Activated T-cell treated with anti-CD3 and anti-CD28 coated beads for 1 hour (primary cell): ENCODE measurements around the gene ZNF823.
"Not testable (repeated sequence)": the region's sequence is repeated elsewhere in the genome, so short reads cannot be mapped to it uniquely, and the experiment has no call there.

Experiments used
- DNase-seq: peaks from one replicate; pipeline ENCODE4 v3.0.0-alpha.2; 2020; ENCODE audit warnings: low read depth

ZNF823 gene

DNA sequence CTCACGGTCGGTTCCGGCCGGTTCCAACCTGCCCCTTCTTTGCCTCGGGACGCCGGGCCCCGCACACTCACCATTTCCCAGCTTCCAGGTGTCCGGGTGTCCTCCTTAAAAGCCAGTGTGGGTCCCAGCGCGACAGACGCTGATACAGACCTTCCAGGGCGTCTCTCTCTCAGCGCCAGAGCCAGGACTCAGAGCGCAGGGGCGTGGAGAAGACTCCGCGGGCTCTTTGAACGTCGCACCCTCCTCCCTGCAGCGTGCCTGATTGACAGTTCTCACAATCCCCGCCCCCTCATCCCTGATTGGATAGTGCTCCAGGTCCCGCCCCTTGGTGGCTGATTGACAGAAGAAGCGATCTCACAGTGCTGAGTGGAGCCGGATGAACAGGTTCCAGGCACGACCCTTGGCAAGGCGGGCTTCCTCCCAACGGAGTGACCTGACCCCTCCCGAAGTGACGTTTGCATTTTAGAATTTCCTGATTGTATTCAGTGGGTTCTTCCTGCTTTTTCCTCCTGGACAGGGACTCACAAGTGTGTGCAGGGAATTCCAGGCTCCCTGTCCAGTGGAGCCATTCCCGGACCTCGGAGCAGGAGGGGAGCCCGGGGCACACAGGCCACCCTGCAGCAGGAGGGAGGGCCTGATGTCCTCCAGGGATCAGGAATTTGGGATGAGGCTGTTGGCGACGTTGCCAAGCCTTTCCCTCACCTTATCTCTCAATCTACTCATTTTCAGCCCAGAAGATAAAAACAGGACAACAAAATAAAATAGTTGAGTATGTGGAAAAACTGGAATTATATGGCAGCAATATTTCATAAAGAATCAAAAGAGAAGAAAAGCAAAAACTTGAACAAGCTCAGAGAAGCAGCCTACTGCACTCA lies at the start of gene ZNF823:
Gene ZNF823, minus strand, starts transcription at position 201 of the 875 bp plus-strand sequence. Its CDS starts 127 bp downstream, at position 74.
- peak; percentile 97 for DNase-seq

DNA sequence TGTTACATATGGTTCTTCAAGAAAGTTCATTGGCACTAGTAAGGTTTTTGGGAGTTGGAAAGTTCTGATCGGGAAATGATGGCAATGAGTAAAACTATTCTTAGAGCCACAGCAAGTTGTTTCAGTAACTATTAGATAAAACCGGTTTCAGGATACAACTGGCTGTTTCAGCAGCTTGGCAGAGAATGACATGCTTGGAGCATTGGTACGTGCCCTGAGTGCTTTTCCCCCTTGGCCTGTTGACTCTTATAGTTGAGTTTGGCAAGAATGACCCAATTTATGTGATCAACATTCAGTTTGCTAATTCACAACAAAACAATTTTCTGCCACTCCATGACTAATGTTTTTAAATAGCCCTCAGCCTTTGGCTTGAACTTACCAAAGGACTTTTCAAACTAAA lies 48.8 kb upstream of the ZNF823 start:
- no peak for DNase-seq

DNA sequence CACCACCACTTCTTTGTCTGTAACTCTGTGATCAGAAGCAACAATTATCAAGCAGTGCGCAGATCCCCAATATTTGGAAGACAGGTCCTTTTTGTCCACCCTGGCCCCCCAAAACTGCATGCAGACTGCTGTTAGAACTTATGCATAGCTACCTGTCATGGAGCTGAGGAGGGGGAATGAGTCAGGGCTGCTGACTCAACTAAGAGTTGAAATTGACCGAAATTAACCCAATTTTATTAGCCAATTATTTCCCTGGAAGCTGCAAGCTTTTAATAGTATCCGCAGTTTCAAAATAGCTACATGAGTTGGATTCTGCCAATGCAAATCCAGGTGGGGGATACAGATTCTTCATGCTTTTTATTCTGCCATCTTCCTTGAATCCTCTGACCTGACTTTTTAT lies 45.6 kb upstream of the ZNF823 start:
- DNase-seq, result no peak

DNA sequence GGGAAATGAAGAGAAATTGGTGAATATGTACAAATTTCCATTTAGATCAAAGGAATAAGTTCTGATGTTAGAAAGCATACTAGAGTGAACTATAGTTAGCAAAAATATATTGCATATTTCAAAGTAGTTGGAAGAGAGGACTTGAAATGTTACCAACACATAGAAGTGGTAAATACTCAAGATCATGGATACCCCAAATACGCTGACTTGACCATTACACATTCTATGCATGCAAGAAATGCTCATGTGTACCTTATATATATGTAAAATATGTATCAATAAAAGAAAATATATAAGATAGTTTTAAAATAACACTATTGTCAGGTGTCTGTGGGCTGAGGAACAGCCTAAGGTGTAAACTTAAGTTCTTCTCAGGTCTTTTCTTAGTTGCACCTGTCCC lies 45.0 kb upstream of the ZNF823 start:
- no peak for DNase-seq

DNA sequence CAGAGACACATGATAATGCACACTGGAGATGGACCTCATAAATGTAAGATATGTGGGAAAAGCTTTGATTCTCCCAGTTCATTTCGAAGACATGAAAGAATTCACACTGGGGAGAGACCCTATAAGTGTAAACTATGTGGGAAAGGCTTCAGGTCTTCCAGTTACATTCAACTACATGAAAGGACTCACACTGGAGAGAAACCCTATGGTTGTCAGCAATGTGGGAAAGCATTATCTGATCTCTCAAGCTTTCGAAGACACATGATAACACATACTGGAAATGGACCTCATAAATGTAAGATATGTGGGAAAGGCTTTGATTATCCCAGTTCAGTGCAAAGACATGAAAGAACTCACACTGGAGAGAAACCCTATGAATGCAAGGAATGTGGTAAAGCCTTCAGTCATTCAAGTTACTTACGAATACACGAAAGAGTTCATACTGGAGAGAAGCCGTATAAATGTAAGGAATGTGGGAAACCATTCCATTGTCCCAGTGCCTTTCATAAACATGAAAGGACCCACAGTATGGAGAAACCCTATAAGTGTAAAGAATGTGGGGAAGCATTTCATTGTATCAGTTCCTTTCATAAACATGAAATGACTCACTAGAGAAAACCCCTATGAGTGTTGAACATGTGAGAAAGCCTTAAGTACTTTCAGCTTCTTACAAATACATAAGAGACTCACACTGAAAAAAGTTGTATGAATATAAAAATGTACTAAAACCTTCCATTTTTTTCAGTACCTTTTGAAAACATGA lies 42.7 kb upstream of the ZNF823 start:
- no peak for DNase-seq

DNA sequence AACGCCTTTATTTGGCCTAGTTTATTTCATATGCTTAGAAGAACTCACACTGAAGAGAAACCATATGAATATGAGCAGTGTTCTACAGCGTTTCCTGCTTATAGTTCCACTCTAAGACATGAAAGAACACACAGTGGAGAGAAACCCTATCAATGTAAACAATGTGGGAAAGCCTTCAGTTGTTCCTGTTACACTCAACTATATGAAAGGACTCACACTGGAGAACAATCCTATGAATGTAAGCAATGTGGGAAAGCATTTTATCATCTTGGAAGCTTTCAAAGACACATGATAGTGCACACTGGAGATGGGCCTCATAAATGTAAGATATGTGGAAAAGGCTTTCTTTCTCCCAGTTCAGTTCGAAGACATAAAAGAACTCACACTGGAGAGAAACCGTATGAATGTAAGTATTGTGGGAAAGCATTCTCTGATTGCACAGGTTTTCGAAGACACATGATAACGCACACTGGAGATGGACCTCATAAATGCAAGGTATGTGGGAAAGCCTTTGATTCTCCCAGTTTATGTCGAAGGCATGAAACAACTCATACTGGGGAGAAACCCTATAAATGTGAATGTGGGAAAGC lies 41.8 kb upstream of the ZNF823 start:
- no peak for DNase-seq

DNA sequence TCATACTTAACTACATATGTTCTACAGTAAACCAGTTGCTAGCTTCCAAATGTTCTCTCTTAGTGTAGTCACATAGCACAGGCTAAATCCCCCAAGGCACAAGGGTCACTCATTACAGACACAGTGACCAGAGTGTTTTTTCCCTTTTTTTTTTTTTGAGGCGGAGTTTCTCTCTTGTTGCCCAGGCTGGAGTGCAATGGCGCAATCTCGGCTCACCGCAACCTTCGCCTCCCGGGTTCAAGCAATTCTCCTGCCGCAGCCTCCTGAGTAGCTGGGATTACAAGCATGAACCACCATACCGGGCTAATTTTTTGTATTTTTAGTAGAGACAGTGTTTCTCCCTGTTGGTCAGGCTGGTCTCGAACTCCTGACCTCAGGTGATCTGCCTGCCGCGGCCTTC lies 37.9 kb upstream of the ZNF823 start:
- DNase-seq, result not testable (repeated sequence)

DNA sequence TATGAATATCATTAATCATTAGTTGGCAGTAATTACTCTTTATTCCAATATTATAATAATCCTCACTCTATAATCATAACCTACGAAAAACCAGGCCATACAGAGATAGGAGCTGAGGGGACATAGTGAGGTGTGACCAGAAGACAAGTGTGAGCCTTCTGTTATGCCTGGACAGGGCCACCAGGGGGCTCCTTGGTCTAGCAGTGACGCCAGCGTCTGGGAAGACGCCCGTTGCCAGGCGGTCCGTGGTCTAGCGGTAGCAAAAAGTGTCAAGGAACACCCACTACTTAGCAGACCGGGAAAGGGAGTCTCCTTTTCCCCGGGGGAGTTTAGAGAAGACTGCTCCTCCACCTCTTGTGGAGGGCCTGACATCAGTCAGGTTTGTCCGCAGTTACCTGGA lies 32.8 kb upstream of the ZNF823 start:
- DNase-seq, result not testable (repeated sequence)

DNA sequence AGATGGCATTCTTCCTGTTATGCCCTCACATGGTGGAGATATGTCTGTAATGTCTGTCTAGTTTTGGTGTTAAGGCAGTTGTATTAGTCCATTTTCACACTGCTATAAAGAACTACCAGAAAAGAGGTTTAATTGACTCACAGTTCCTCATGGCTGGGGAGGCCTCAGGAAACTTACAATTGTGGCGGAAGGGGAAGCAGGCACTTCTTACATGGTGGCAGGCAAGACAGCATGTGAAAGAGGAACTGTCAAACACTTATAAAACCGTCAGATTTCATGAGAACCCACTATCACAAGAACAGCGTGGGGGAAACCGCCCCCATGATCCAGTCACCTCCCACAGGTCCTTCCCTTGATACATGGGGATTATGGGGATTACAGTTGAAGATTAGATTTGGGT lies 31.2 kb upstream of the ZNF823 start:
- no peak for DNase-seq

DNA sequence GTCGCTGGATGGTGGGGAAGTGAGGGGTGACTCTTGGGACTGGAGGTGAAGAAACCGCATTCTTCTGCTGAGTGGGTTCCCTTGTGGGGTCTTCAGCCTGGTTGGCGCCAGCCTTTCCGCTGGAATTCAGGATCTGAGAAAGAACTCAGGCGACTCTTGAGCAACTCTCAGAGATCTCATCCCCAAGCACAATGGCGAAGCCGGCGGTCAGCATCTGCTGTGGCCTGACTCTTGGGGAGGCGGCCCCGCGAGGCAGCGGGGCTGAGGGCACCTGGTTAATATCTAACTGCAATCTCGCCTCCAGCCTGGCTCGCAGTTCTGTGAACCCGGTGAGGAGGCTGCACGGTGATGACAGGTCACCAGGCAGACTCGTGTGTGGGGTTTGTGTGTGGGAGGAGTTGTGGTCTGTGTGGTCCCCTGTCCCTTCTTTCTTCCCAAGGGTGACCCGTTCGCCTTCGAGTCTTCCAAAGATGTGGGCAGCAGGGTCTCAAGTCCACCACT lies 28.9 kb upstream of the ZNF823 start:
- peak; percentile 15 for DNase-seq

DNA sequence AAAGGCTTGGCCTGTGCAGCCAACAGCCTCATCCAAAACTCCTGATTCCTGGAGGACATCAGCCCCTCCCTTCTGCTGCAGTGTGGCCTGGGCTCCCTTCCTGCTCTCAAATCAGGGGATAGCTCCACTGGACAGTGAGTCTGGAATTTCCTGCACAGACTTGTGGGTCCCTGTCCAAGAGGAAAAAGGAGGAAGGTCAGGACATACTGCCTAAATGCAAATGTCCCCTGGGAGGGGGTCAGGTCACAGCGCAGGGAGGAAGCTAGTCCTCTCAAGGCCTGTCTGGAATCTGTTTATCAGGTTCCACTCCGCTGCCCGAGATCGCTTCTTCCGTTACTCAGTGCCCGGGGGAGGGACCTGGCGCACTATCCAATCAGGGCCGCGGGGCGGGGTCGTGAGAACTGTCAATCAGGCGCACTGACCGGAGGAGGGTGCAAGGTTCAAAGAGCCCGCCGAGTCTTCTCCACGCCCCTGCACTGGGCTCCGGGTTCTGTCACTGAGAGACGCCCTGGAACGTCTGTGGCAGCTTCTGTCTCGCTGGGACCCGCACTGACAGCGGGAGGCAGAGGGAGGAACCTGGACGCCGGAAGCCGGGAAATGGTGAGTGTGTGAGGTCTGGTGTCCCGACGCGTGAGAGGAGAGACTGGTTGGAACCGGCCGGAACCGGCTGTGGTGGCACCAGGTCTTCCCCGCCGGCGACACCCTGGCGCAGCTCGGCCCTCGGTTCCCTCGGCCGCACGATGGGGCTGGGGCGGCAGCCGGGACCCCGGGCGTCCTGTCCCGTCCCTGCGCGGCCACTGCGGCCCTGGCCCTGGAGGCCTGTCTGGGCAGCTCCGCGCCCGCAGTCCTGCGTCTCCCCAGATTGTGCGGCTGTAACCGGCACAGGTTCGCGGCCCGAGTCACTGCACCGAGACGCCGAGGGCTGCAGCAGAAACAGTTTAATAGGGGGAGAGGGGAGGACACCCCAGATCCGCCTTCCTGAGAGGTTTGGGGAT lies 28.1 kb upstream of the ZNF823 start, which contains the start of gene ZNF441:
Gene ZNF441, plus strand, starts transcription at position 404 of the 995 bp plus-strand sequence. Its CDS starts 194 bp downstream, at position 598.
- peak; percentile 88 for DNase-seq

DNA sequence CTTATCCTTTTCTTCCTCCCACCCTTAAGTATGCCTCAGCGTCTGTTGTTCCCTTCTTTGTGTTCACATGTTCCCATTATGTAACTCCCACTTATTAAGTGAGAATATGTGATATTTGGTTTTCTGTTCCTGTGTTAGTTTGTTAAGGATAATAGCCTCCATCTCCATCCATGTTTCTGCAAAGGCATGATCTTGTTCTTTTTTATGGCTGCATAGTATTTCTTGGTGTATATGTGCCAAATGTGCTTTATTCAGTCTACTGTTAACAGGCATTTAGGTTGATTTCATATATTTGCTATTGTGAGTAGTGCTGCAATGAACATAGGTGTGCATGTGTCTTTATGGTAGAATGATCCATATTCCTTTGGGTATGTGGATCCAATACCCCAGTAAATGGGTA lies 24.9 kb upstream of the ZNF823 start:
- no peak for DNase-seq

DNA sequence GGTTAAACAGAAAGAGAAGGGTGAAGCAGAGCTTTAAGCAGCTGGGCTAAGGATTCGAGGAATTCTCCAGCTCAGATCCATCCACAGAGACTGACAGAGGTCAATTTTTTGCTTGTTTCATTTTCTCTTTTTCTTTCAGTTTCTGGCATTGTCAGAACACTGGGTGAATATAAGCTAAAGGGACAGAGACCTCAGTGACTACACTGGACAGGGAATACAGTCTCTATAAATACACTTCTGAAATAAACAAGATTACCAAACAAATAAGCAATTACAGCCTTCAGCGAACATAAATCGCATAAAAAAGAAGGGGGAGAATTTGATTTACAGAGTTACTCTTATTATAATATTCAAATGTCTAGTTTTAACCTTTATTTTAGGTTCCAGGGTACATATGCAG lies 24.4 kb upstream of the ZNF823 start:
- DNase-seq, result no peak

DNA sequence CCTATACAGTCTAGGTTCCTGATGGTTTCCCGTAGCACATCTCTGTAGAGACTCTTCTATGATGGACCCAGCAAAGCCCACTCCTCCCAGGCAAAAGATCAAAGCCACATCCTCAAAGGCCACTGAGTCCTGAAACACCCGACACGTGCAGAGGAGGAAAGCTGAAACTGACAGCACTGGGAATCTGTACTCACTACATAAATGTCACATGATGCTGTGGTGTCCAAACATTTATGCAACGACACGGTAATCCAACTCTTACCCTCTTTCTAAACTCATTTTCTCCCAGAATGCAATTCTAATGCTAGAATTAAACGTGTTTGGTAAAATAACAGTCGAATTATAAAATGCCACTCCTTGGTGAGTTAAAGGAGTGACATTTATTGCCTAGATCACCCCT lies 21.1 kb upstream of the ZNF823 start:
- no peak for DNase-seq

DNA sequence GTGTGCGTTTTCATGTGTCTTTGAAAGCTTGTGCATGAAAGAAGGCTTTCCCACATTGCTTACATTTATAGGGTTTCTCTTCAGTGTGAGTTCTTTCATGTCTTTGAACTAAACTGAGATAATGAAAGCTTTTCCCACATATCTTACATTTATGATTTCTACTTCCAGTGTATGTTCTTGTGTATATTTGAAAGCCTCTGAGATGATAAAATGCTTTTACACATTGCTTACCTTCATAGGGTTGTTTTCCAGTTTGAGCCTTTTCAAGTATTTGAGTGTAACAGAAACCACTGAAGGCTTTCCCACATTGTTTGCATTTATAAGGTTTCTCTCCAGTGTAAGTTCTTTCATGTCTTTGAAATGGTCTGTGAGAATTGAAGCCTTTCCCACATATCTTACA lies 18.2 kb upstream of the ZNF823 start:
- DNase-seq, result no peak

DNA sequence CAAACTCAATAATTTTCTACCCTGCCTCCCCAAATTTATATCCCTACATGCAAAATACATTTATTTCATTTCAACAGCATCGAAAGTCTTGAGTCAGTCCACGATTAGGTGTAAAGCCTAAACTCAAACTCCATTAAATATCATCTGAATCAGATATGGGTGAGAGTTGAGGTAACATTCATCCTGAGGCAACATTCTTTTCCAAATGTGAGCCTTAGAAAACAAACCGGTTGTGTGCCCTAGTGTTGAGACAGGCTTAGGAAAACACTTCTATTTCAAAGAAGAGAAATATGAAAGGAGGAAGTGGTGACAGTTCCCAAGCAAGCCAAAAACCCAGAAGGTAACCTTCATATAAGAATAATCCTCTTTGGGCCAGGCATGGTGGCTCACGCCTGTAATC lies 15.9 kb upstream of the ZNF823 start:
- no peak for DNase-seq

DNA sequence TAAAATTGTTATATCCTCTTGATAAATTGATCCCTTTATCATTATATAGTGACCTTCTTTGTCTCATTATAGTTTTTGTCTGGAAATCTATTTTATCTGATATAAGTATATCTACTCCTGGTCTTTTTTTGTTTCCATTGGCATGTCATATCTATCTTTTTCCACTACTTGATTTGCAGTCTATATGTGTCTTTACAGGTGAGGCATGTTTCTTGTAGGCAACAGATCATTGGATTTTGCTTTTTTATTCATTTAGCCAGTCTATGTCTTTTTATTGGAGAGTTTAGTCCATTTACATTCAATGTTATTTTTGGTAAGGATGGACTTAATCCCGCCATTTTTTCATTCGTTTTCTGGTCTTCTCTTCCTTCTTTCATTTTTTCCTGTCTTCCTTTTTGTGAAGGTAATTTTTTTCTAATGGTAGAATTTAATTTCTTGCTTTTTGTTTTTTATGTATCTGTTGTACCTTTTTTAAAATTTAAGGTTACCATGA lies 13.5 kb upstream of the ZNF823 start:
- DNase-seq, result no peak

DNA sequence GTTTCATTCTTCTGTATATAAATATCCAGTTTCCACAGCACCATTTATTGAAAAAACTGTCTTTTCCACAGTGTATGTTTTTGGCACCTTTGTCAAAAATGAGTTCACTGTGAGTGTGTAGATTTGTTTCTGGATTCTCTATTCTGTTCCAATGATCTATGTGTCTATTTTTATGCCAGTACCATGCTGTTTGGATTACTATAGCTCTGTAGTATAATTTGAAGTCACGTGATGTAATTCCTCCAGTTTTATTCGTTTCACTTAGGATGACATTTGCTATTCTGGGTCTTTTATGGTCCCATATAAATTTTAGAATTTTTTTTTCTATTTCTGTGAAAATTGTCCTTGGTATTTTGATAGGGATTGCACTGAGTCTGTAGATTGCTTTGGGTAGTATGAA lies 11.0 kb upstream of the ZNF823 start:
- no peak for DNase-seq

DNA sequence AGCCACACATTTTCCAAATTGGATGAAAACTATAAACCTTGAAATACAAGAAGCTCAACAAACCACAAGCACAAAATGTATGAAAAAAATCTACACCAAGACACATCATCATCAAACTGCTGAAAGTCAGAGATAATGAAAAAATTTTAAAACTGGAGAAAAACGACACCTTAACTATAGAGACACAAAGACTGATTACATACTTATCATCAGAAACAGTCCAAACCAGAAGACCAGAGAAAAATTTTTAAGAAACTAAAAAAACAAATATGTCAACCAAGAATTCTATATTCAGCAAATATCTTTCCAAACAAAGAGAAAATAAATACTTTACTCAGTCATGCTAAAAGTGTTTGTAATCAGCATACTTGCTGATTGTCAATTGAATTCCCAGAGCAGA lies 8.5 kb upstream of the ZNF823 start:
- DNase-seq, result no peak

DNA sequence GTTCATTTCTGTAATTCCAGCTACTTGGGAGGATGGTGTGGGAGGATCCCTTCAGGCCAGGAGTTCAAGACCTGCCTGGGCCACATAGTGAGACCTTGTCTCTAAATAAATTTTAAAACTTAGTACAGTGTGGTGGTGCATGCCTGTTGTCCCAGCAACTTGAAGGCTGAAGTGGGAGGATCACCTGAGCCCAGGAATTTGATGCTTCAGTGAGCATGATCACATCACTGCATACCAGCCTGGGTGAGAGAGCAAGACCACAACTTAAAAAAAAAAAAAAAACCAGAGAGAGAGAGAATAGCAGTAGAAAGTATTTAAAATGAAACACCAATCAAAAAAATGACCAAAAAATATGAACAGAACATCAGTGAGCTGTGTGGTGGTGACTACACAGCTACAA lies 7.1 kb upstream of the ZNF823 start:
- no peak for DNase-seq
